PC-3 (cell line): ENCODE results near the gene UGT1A8.

Experiments
- CTCF ChIP-seq: fragments of 300-600 bp; sonication (generic); conservative IDR thresholded peaks from 2 replicates; pipeline ENCODE4 v1.5.1; 2017; ENCODE audit warnings: antibody characterized with exemption, low read depth, mild to moderate bottlenecking, low read length
- EZH2 ChIP-seq: fragments of 300-600 bp; sonication (generic); IDR thresholded peaks from one replicate; pipeline ENCODE4 v1.6.1; 2017; ENCODE audit warnings: antibody characterized with exemption, mild to moderate bottlenecking, low read length; ENCODE audit not compliant: unreplicated experiment
- EZH2phosphoT487 ChIP-seq: fragments of 300-600 bp; sonication (generic); IDR thresholded peaks from 2 replicates; pipeline ENCODE4 v1.6.1; 2018; ENCODE audit warnings: mild to moderate bottlenecking, antibody characterized with exemption, low read length, borderline replicate concordance

GRCh38 chr2:233795735-233796171 lies 178.3 kb downstream of the UGT1A8 start:
- TF ChIP-seq CTCF, result no peak
- TF ChIP-seq EZH2phosphoT487, result no peak
- TF ChIP-seq EZH2, result no peak
